ENCODE results near the gene KCNAB1.

GRCh38 chr3:156311431-156311830, 191.1 kb downstream of the KCNAB1 start:
- no peak for TF ChIP-seq EGR1 (IDR thresholded peaks at IDR 0.05; ENCODE audit: low read depth in 2 of 2)
- no peak for TF ChIP-seq CTCF (IDR thresholded peaks at IDR 0.05; ENCODE audit: low read depth, low read length, missing input control)
- TF ChIP-seq TAF1 (conservative IDR thresholded peaks at IDR 0.05), result no peak
- TF ChIP-seq ZBTB33 (IDR thresholded peaks at IDR 0.05), result no peak
- TF ChIP-seq SP1 (IDR thresholded peaks at IDR 0.05), result no peak

All from liver (tissue), 3 donors.